IMR-90 (cell line): ENCODE measurements around the gene VIPR2. TPM values are rescaled to one million over a fixed set of nuclear protein-coding genes. Genes with fewer than 3 reads are reported as not detected.

Experiments used
- ATAC-seq: fragments of 200-7000 bp; cut with Tn5 transposase; 2 replicates; pipeline ENCODE4 v1.9.1; 2020; ENCODE audit warnings: low read depth, mild to moderate bottlenecking, moderate library complexity
- BruUV-seq: library from RNA; stranded (reverse); fragments of 400-500 nt; replicated peaks from 2 replicates; lab custom pipeline; 2021; lab: Mats Ljungman, UMichigan
- CTCF ChIA-PET: fragments of 300-600 bp; formaldehyde crosslinking; extraction: SDS; loops from one replicate; lab custom pipeline; 2021; ENCODE audit warnings: antibody characterized with exemption; lab: Yijun Ruan, JAX
- POLR2A ChIA-PET: fragments of 300-600 bp; sonication (Branson Sonifier 250); formaldehyde crosslinking; loops from one replicate; lab custom pipeline; 2022; ENCODE audit warnings: antibody characterized with exemption; ENCODE audit not compliant: unreplicated experiment; lab: Charles Lee
- DNase-seq: peaks from one replicate; pipeline ENCODE4 v3.0.0; 2013
- H2AFZ ChIP-seq: replicated peaks from 2 replicates; pipeline ENCODE3; 2013; ENCODE audit warnings: low read length, mild to moderate bottlenecking; ENCODE audit not compliant: poor library complexity
- H2AK5ac ChIP-seq: 2 replicates; pipeline ENCODE4 v1.6.1; 2013; ENCODE audit warnings: low read depth, low read length, inconsistent platforms
- H2AK9ac ChIP-seq: replicated peaks from 2 replicates; pipeline ENCODE3; 2013; ENCODE audit warnings: mild to moderate bottlenecking, low read depth, low read length, moderate library complexity; ENCODE audit not compliant: poor library complexity
- H2BK120ac ChIP-seq: 2 replicates; pipeline ENCODE4 v1.6.1; 2013; ENCODE audit warnings: low read depth, low read length, inconsistent platforms
- H2BK15ac ChIP-seq: 3 replicates; pipeline ENCODE4 v1.6.1; 2013; ENCODE audit warnings: low read depth, low read length, inconsistent platforms
- H2BK20ac ChIP-seq: 2 replicates; pipeline ENCODE4 v1.6.1; 2013; ENCODE audit warnings: low read depth, mild to moderate bottlenecking, inconsistent platforms, low read length, moderate library complexity
- H2BK5ac ChIP-seq: 2 replicates; pipeline ENCODE4 v1.6.1; 2013; ENCODE audit warnings: mild to moderate bottlenecking, low read depth, low read length, inconsistent platforms; ENCODE audit not compliant: poor library complexity, severe bottlenecking
- H3K14ac ChIP-seq: replicated peaks from 2 replicates; pipeline ENCODE4 v1.6.1; 2013; ENCODE audit warnings: low read depth, low read length, inconsistent platforms
- H3K18ac ChIP-seq: 2 replicates; pipeline ENCODE4 v1.6.1; 2013; ENCODE audit warnings: low read depth, low read length, control low read depth
- H3K23ac ChIP-seq: 2 replicates; pipeline ENCODE4 v1.6.1; 2013; ENCODE audit warnings: low read depth, low read length, inconsistent platforms
- H3K27ac ChIP-seq: 2 replicates; pipeline ENCODE4 v1.5.1; 2013; ENCODE audit warnings: mild to moderate bottlenecking, control low read depth, low read length; ENCODE audit not compliant: insufficient read depth
- H3K27me3 ChIP-seq: 2 replicates; pipeline ENCODE4 v1.6.1; 2013; ENCODE audit warnings: low read length; ENCODE audit not compliant: control insufficient read depth, insufficient read depth
- H3K36me3 ChIP-seq: 2 replicates; pipeline ENCODE4 v1.6.1; 2013; ENCODE audit warnings: low read length, mixed read lengths; ENCODE audit not compliant: control insufficient read depth, insufficient read depth
- H3K4ac ChIP-seq: 2 replicates; pipeline ENCODE4 v1.6.1; 2013; ENCODE audit warnings: low read depth, low read length, inconsistent platforms
- H3K4me1 ChIP-seq: 2 replicates; pipeline ENCODE4 v1.6.1; 2013; ENCODE audit warnings: low read length, mixed read lengths; ENCODE audit not compliant: control insufficient read depth, insufficient read depth
- H3K4me2 ChIP-seq: 2 replicates; pipeline ENCODE4 v1.6.1; 2013; ENCODE audit warnings: low read depth, mild to moderate bottlenecking, control low read depth, low read length, moderate library complexity
- H3K4me3 ChIP-seq: 2 replicates; pipeline ENCODE4 v1.5.1; 2013; ENCODE audit warnings: low read depth, mild to moderate bottlenecking, control low read depth, low read length, moderate library complexity; ENCODE audit not compliant: insufficient read depth
- H3K56ac ChIP-seq: 2 replicates; pipeline ENCODE4 v1.6.1; 2013; ENCODE audit warnings: low read length, inconsistent platforms; ENCODE audit not compliant: insufficient read depth; ENCODE audit errors: extremely low read depth
- H3K79me1 ChIP-seq, 2 experiments: 2 replicates each; pipeline ENCODE4 v1.6.1; 2013; ENCODE audit warnings: low read length in 2 of 2, inconsistent platforms in 1 of 2, low read depth in 1 of 2
- H3K9ac ChIP-seq: 2 replicates; pipeline ENCODE4 v1.6.1; 2013; ENCODE audit warnings: low read depth, low read length, control low read depth
- H3K9me1 ChIP-seq: 2 replicates; pipeline ENCODE4 v1.6.1; 2013; ENCODE audit warnings: low read length, inconsistent platforms; ENCODE audit not compliant: insufficient read depth
- H3K9me3 ChIP-seq: 2 replicates; pipeline ENCODE4 v1.6.1; 2013; ENCODE audit warnings: low read length; ENCODE audit not compliant: control insufficient read depth, insufficient read depth
- H4K20me1 ChIP-seq: 2 replicates; pipeline ENCODE4 v1.6.1; 2013; ENCODE audit warnings: low read length, inconsistent platforms; ENCODE audit not compliant: insufficient read depth
- H4K5ac ChIP-seq: 2 replicates; pipeline ENCODE4 v1.6.1; 2013; ENCODE audit warnings: mild to moderate bottlenecking, low read depth, low read length, control low read depth
- H4K8ac ChIP-seq, 2 experiments: 2 replicates each; pipeline ENCODE4 v1.6.1; 2013; ENCODE audit warnings: low read depth in 2 of 2, low read length in 2 of 2, control low read depth in 1 of 2, inconsistent platforms in 1 of 2
- H4K91ac ChIP-seq: 2 replicates; pipeline ENCODE4 v1.6.1; 2013; ENCODE audit warnings: low read depth, low read length, inconsistent platforms; ENCODE audit not compliant: insufficient read depth
- CEBPB ChIP-seq: IDR thresholded peaks from 2 replicates; pipeline ENCODE4 v1.6.1; 2012; ENCODE audit warnings: low read depth, low read length, improper control_type of control experiment
- CHD1 ChIP-seq: IDR thresholded peaks from 2 replicates; pipeline ENCODE4 v1.6.1; 2012; ENCODE audit warnings: low read depth, low read length, improper control_type of control experiment
- CTCF ChIP-seq: conservative IDR thresholded peaks from 2 replicates; pipeline ENCODE4 v1.5.1; 2012; ENCODE audit warnings: mild to moderate bottlenecking, low read depth, low read length, improper control_type of control experiment
- FOS ChIP-seq: fragments of 150-350 bp; IDR thresholded peaks from 2 replicates; pipeline ENCODE4 v1.6.1; 2016; ENCODE audit warnings: low read depth, low read length
- MXI1 ChIP-seq: IDR thresholded peaks from 2 replicates; pipeline ENCODE4 v1.6.1; 2012; ENCODE audit warnings: low read depth, mild to moderate bottlenecking, low read length, moderate library complexity, borderline replicate concordance
- NFE2L2 ChIP-seq: fragments of 150-350 bp; IDR thresholded peaks from 2 replicates; pipeline ENCODE4 v1.6.1; 2016; ENCODE audit warnings: low read depth, mild to moderate bottlenecking, low read length
- RAD21 ChIP-seq: IDR thresholded peaks from 2 replicates; pipeline ENCODE4 v1.6.1; 2012; ENCODE audit warnings: low read length, improper control_type of control experiment
- RCOR1 ChIP-seq: IDR thresholded peaks from 2 replicates; pipeline ENCODE4 v1.6.1; 2012; ENCODE audit warnings: mild to moderate bottlenecking, low read length, improper control_type of control experiment; ENCODE audit not compliant: insufficient replicate concordance
- RFX5 ChIP-seq: IDR thresholded peaks from 2 replicates; pipeline ENCODE4 v1.8.0; 2012; ENCODE audit warnings: low read depth, mild to moderate bottlenecking, low read length, moderate library complexity
- USF2 ChIP-seq: fragments of 150-350 bp; IDR thresholded peaks from 2 replicates; pipeline ENCODE4 v1.6.1; 2017; ENCODE audit warnings: mild to moderate bottlenecking, antibody characterized with exemption, low read length, low read depth
- WGBS, 2 experiments: methylation state at CpG; one replicate each; pipeline versions ENCODE4 v1.1.5 to v1.1.7; 2013; ENCODE audit warnings: missing lambda C conversion rate in 2 of 2; ENCODE audit not compliant: insufficient read length in 1 of 2; ENCODE audit errors: extremely low coverage in 2 of 2; 5-methylcytosine and 5-hydroxymethylcytosine counted together
- dilution Hi-C: fragments of 300-500 bp; cut with HindIII; formaldehyde crosslinking; loops from one replicate; pipeline ENCODE4 v1.14.3; 2018; ENCODE audit warnings: low sequenced_read_pairs; ENCODE audit not compliant: unreplicated experiment
- in situ Hi-C: fragments of 300-500 bp; cut with MboI; formaldehyde crosslinking; loops from 3 replicates; pipeline ENCODE4 v1.14.3; 2019; ENCODE audit warnings: low sequenced_read_pairs, inconsistent platforms, mixed read lengths
- intact Hi-C: fragments of 100-400 bp; cut with micrococcal nuclease; formaldehyde crosslinking; loops from 2 replicates; pipeline ENCODE4 v1.10.0; 2022
- polyA plus RNA-seq, 3 experiments: library from polyadenylated mRNA; depleted of rRNA; stranded (reverse); fragments of >200 nt; gene quantifications; 2 replicates each; pipeline ENCODE4 v1.2.3, GENCODE V29; 2012; ENCODE audit warnings: low replicate concordance in 1 of 3
- total RNA-seq: library from RNA; depleted of rRNA; stranded (reverse); fragments of >200 nt; gene quantifications from 2 replicates; pipeline ENCODE4 v1.2.3, GENCODE V29; 2012

The VIPR2 gene
- total and polyA plus RNA-seq, 2 of the 4 experiments (the other 2 are of a cell fraction): not detected

GRCh38 chr7:159137906-159138305 lies 6.8 kb downstream of the VIPR2 start:
- no TSS peak for BruUV-seq
- H4K20me1 ChIP-seq: no peaks in the 10 kb centered on the region
- H3K14ac ChIP-seq: no peak overlapping the region
- H3K4me2 ChIP-seq: no peak overlapping the region
- in situ Hi-C loops (no loop called here), dilution Hi-C loops (no loop called here), intact Hi-C loops (no loop called here)
- no peak overlapping the region for H4K91ac ChIP-seq
- no peak overlapping the region for H3K18ac ChIP-seq
- H2BK20ac ChIP-seq: no peak overlapping the region
- no peaks in the 10 kb centered on the region for H3K27me3 ChIP-seq
- WGBS, 2 experiments: 41% methylated on average over 3 of the region's 11 CpGs; no CpG with 5 or more reads in 1 of the 2 experiments
- no peak overlapping the region for H3K27ac ChIP-seq
- H2AK5ac ChIP-seq: no peak overlapping the region
- CTCF ChIA-PET: no interaction called here
- H2AK9ac ChIP-seq: no peak overlapping the region
- ATAC-seq: no peak
- H2BK120ac ChIP-seq: no peak overlapping the region
- H2BK15ac ChIP-seq: no peak overlapping the region
- no peak overlapping the region for H3K56ac ChIP-seq
- no peaks in the 10 kb centered on the region for H3K36me3 ChIP-seq
- no peak overlapping the region for H3K4me3 ChIP-seq
- no peaks in the 10 kb centered on the region for H3K9me1 ChIP-seq
- TF ChIP-seq RCOR1: no peak
- TF ChIP-seq NFE2L2: no peak
- TF ChIP-seq FOS: no peak
- no peak for TF ChIP-seq CHD1
- no peak for TF ChIP-seq RFX5
- TF ChIP-seq RAD21: no peak
- no peak for TF ChIP-seq CTCF
- no peak for TF ChIP-seq MXI1
- no peak for TF ChIP-seq USF2
- TF ChIP-seq CEBPB: no peak
- H3K9me3 ChIP-seq: peaks cover 14% of the 10 kb centered on the region
- H2AFZ ChIP-seq: no peak overlapping the region
- no peak overlapping the region for H4K8ac ChIP-seq
- H3K9ac ChIP-seq: no peak overlapping the region
- no peak overlapping the region for H4K5ac ChIP-seq
- H2BK5ac ChIP-seq: no peak overlapping the region
- POLR2A ChIA-PET: no interaction called here
- H3K4ac ChIP-seq: no peak overlapping the region
- H3K23ac ChIP-seq: no peak overlapping the region
- DNase-seq: no peak
- no peaks in the 10 kb centered on the region for H3K79me1 ChIP-seq
- no peaks in the 10 kb centered on the region for H3K4me1 ChIP-seq
